HG02763 (cell line): Measurements from ENCODE around the gene MAP7D2.
A peak's percentile ranks its signal among the peaks of the same experiment; 100 is the strongest.

Source experiments
- ATAC-seq: cut with Tn5 transposase; IDR thresholded peaks from one replicate; pipeline ENCODE4 v1.9.1; 2021; ENCODE audit warnings: mild to moderate bottlenecking, moderate library complexity; ENCODE audit not compliant: unreplicated experiment

MAP7D2 gene

DNA sequence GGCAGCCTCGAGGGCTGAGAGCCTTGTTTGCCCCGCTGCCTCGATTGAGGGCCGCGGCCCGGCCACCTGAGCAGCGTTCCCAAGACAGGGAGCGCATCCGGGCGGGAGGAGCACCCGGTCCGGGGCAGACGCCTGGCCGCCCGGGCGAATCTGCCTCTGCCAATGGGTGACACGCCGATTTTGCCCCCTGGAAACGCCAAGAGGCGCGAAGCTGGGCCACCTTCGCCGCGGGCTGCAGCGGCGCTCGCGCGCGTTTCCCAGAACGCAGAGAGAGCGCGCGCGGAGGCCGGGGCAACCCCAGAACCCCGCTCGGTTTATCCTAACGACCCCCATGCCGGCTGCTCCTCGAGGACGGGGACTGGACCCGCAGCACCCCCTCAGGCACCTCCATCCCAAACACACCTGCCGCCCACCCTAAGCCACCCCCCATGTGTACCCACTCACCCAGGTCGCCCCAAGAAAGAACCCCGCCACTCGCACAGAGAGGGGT, 575 bp downstream of the MAP7D2 start:
- ATAC-seq = no peak

DNA sequence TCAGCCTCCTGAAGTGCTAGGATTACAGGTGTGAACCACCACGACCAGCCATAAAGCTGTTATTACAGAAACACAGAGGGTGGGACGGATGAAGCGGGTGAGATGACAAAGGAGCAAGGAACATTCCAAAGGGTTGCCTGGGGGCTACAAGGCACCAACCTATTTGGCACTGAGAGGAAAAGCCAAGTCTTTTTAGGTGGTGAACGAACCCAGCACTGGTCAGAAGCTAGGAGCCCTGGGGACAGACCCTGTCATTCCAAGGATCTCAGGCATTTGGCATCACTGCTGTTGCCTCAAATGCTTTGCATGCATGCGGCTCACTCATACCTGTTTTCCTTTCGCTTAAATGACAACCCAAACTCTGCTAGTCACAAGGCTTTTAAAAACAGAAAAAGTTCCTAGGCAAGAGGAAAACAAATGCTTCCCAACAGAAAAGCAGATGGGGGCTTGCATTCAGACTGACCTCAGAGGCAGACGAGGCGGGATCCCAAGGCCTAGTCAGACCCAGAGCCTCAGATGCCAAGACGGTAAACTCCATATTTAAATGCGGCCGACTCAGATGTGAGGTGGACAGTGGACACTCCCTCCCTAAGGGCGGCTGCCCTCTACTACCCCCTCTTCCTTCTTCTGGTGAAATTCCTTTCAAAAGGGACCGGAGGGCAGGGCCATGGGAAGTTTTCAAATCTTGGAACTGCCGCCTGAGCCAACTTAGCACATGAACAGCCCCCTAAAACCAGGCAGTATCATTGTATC, 4.5 kb downstream of the MAP7D2 start:
- ATAC-seq = no peak

DNA sequence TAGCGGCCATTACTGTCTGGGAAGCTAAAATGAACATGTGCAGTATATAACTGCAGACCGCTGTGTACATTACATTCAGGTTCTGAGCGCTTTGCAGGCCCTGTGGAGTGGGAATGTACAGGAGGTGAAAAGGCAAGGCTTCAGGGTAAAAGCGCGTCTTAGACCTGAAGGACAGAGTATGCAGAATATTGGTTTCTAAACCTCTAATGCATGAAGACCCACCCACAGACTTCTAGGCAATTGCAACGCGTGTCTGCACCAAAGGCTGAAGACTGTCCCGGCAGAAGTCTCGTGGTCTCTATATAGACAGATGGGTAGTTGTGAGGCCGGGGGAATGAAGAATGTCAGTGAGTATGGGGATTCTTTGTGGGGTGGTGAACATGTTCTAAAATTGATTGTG, 5.4 kb downstream of the MAP7D2 start:
- ATAC-seq = no peak

DNA sequence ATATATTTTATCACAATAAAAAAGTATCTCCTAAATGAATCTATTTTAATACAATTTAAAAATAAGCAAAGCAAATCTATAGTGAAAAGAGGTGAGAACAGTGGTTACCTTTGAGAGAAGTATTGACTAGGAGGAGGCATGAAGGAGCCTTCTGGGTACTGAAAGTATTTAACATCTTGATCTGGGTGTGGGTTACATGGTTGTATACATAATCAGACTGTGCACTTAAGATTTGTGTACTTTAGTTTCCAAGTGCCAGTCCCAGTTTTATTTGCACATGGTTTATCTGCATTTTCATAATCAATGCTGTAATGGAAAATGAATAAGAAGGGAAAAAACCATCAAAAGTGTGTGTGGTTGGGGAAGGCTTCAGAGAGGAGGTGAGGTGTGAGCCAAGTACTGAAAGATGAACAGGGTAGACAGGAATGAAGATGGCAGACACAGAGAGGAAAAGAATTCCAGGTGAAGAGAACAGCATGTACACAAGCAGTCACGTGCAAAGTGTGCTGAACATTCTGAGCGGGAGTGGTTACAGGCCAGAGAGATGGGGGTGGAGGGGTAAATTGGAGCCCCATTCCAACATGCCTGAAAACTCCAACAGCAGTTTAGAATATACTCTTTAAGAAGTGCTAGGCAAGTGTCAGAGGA, 14.6 kb downstream of the MAP7D2 start:
- no peak for ATAC-seq

DNA sequence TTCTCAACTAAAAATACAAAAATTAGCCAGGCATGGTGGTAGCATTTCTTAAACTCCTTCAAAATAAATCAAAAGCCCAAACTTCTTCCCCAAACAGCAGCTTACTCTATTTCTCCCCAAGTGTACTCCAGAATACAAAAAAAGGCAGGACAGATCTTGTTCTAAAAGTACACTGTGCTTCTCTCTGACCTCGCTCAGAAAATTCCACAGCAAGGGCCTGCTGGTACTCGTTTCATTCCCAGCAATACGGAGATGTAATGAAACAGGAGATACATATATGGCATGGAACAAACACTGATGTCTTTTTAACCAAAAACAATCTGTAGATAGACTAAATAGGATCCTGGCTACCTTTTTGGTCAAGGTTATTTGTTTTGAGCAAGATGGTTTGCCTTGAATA, 25.2 kb downstream of the MAP7D2 start:
- ATAC-seq = no peak

DNA sequence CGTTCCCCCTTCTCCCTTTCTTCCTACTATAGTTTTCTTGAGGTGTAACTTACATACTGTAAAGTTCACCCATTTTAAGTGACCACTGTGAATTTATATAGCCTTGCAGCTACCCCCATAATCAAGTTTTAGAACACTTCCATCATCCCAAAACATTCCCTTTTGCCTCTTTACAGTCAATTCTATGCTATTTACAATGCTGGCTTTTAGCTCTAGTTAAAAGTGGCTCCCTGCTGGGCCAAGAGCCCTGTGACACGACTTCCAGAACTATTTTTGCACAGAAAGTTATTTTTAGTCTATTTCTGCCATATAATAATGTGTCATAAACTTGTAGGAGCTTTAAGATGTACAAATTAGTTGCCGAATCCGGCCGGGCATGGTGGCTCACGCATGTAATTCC, 26.9 kb downstream of the MAP7D2 start:
- ATAC-seq = no peak

DNA sequence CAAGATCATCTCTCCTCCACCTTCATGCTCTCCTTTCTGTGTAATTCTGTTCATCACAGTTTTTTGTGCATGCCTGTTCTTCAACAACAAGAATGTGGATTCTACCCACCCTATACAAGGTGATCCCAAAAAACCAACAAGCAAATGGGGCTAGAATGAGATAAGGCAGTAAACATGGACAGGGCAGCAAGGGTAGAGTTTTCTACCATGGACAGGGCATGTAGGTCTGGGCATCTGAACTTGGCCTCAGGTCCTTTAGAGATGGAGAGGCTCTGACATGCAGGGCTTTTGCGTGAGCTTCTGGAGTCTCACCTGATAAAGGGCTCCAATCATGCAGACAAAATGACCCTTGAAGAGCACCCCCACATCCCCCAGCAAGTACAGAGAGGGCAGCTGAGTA, 36.4 kb downstream of the MAP7D2 start:
- ATAC-seq = no peak

DNA sequence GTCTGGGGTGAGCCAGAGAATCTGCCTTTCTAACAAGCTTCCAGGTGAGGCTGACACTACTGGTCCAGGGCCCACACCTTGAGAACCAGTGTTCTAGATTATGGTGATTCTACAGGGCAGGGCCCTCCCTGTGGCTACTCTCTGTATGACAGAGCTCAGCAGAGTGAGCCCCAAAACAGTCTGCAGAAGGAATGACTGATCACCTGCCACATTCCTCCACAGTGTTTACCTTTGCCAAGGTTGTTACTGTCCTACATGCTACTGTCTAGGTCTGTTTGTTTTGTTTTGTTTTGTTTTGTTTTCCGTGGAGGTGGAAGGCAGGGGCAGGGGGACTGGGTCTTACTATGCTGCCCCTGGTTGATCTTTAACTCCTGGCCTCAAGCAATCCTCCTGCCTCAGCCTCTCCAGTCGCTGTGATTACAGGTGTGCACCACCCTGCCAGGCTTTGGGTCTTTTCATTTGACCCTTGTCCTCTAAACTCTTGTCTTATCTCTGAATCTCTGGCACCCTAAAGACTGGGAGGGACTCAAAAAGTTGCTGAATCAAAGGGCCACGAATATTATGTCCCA, 45.1 kb downstream of the MAP7D2 start:
- no peak for ATAC-seq

DNA sequence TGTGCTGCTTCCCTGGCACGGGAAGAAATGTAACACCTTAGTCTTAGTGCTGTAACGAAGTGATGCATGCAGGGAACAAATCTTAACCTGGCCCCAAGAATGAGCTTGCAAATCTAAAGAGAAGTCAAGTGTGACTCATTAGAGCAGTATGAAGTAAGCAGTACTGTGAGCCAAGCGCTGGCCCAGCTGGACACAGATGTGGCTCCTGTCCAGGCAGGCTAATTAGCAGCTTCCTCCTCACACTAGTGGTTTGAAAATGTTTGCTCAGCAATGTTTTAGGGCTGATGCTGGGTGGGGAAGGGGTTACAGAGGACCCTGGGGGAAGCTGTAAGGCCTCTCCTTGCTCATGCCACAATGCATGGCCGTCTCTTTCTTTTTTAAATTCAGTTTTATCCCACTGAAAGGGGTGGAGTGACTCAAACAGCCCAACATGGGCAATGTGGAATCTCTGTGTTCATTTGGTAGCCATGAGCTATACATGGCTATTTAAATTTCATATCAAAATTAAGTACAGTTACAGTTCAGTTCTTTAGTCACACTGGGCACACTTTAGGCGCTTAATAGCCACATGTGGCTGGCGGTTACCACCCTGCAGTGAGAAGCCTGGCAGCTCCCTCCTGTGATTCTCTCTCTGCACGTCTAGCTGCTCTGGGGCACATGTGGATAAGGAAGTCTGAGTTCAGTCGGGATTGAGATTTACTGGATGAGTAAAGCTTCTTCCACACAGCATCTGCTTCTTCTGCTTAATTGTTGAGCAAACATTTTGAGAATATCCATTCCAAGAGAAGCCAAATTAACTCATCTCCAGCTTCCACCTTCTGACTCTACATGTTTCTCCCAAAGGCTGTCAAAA, 48.8 kb downstream of the MAP7D2 start:
- no peak for ATAC-seq

DNA sequence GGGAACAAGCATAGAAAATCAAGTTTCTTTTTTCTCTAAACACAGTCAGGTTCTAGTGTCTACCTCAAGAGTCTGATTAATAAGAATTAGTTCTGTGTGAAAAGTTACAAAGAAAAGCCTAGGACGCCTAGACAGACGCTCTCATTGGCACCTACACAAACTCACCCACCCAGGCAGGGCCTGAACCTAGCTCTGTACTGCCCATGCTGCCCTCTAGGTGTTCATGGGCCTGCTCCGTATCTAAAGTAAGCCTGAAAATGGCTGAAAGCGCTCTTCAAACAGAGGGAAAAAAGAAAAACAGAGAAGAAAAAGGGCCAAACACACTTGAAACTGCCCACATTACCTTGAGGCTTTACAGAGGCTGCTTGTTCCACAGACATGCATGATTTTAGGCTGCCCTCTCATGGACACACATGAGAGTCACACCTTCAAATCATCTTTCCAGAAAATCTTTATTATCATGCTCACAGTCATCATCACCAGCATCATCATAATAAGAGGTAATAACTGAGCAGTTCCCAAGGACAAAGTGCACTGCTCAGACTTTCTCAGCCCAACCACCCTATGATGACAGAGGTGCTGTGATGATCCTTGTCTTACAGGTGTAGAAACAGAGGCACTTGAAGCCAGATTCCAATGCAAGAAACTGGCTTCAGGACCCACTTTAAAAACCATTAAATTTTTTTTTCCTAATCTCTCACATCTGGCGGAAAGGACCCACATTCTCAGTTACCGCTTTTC, 49.6 kb downstream of the MAP7D2 start:
- peak; percentile 61 for ATAC-seq

DNA sequence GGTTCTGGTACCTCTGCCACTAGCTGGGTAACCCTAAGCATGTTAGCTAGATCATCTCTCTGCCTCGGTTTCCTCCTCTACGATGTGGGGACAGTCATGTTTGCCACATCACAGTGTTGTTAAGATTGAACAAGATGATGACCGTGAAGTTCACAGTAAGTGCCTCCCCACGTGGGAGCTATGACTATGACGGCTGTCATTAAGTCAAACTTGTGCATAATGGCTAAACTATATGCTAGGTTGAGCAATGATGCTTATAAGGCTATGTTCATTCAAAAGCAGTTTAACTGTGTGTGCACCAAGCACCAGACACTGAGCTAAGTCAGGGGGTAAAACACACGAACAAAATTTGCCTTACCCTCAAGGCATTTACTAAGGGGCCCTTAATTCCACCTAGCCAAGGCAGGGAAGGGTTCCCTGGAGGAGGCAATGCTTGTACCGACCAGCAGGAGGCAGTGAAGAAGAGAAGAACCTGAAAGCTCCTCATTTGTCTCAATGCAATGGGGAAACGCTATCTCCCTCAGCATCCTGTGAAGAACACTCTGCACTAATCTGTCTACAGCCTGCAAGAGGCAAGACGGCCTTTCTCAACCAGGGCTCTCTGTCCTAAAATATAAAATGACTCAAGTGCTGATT, 52.9 kb downstream of the MAP7D2 start:
- no peak for ATAC-seq

DNA sequence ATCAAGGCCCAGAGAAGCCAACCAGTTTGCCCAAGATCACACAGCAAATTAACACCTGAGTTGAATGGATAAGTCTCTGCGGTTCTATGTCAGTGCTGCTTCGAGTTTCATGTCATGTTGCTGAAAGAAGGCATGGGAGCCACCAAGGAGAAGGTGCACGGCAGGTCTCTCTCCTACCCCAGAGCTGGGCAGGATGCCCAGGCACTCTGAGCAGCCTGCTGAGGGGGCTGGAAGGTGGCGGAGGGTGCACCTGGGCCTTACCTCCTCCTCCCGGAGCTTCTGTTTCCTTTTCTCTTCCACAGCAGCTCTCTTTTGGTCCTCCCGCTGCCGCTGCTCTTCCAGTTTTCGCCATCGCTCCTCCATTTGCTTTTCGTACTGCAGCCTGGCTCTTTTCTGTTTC, 53.6 kb downstream of the MAP7D2 start:
- ATAC-seq = no peak

DNA sequence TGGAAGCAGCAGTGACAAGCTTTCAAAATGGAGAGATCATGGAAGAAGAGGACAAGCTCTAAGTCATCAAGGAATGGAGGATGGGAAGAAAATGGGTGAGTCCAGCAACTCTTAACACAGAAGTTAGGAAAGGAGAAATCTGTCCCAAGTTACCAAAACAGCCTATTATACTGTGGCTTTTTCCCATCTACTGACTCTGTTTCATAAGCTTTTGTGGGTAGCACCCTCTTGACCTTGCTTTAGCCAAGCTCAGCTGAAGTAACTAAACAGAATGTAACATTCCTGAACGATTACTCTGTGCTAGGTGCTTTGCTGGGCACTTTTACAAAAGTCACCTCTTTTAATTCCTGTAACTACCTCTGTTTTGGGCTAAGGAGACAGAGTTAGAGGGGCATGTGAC, 54.9 kb downstream of the MAP7D2 start:
- ATAC-seq = no peak

DNA sequence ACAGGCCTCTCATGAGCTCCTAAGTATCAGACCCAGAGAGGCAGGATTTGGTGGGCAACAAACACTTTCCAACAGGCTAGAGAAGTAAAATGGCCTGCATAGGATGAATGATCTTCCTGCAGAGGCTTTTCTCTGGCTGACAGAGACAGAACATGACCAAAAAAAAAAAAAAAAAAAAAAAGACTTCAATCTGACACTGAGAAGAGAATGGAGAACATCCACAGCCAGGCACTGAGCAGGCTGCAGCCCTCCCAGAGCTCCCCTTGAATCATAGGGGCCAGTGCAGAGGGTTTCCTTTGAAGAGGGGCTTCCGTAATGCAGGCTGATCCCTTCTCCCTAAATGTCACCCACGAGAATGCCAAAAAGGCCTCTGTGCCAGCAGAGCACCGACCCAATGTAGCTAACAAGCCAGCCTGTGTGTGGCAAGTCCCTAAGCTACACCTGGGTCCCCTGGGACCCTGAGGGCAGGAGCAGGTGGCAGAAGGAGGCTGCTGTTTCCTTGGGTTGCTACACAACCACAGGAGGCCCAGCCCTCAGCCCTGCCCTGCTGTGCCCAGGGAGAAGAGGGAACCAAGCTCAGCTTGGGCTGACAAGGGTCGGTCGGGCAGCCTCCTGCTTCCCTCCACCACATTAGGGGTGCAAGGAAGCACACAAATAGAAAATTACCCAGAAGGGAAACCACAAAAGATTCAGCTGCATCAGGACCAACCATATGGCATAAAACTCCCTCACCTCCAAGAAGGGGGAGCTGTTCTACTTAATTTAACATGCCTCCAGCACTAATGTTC, 55.6 kb downstream of the MAP7D2 start:
- peak; percentile 74 for ATAC-seq

DNA sequence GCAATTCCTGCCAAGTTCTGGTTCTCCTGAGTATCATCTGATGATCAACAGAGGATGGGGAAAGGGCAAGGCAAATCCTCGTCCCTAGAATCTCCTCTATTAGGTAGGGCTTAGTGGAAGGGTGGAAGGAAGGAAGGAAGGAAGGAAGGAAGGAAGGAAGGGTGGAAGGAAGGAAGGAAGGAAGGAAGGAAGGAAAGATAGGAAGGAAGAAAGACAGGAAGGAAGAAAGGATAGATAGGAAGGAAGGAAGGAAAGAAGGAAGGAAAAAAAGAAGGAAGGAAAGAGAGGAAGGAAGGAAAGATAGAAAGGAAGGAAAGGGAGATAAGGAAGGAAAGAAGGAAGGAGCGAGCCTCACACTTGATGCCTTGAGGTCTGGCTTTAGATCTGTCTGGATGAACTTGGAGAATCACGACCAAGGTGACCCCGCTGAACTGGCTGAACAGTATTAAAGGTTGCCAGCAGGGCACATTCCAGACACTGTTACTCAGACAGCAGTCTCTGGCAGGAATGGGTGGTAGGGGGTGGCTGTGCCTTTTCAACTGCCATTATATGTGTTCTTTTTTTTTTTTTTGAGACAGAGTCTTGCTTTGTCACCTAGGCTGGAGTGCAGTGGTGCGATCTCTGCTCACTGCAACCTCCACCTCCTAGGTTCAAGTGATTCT, 57.1 kb downstream of the MAP7D2 start:
- ATAC-seq = no peak

DNA sequence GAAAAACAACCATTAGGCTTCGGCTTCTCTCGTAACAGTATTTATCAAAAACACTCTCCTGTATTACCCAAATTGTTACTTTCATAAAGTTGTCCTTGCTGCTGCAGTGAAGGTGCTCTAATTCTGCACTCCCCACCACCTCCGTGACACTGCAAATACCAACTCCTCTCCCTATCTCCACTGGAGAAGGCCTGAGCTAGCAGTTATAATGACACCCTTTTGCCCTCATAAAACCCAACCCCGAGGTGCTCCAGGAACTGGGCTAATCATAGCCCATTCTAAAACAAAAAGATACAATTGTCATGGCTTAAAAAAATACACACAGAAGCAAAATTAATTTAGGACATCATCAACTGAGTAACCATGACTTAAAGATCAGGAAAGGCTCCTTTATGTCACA, 59.2 kb downstream of the MAP7D2 start:
- ATAC-seq = no peak

DNA sequence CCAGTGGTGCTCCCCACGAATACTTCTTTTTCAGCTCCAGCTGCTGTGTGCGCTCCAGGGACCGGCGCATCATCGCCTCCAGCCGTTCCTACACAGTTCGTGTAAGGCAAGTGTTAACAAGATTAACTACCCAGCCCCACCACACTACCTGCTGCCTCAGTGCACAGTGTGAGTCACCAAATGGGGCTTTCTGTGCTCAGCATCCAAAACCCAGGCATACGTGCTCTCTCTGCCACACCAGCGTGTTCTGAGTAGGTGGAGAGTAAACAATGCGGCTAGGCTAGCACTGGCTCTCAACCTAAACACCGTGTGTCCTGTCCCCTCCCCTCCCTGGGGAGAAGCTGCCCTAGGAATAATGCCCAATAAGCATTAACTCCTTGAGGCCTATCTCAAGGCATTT, 60.0 kb downstream of the MAP7D2 start:
- ATAC-seq = peak; percentile 46

DNA sequence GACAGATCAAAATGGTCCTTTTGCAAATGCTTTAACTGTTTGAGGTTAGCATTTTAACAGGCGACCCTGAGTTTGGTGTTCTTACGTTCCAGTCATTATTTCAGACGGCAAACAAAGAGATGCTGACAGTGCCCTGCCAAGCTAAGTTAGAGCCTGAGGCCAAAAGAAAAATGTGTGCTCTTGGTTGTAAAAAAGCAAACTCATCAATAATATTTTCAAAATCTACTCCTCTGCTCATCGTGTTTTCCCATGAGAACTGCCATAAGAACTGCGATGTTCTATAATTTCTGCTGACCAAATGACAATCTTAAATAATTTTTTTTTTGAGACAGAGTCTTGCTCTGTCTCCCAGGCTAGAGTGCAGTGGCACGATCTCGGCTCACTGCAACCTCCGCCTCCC, 63.2 kb downstream of the MAP7D2 start:
- ATAC-seq = no peak

DNA sequence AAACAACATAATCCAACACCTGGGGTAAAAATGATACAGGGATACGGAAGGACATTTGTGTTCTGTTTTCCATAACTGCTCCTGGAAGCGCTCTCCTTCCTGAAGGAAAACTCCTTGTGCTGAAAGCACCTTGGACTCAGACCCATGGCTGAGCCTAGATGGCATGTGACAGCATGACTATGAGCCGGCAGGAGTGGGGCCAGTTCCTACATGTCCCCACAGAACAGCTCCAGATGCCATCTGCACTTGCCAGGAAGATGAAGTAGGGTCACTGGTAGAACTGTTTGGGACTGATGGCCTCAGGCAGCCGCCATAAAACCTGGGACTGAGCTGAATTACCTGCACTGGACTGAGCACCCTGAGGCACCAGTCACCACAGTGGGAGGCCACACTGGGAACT, 69.8 kb downstream of the MAP7D2 start:
- ATAC-seq = no peak
